Activated B cell treated with CpG ODN at 0.5 μM for 24 hours (primary cell): ENCODE results near the gene SAA4. TPM values are rescaled to one million over a fixed set of nuclear protein-coding genes. Genes with fewer than 3 reads are reported as not detected.
"Not testable (repeated sequence)": the region's sequence is repeated elsewhere in the genome, so short reads cannot be mapped to it uniquely, and the experiment has no call there.

ENCODE experiments used
- ATAC-seq: fragments of 200-7000 bp; cut with Tn5 transposase; one replicate; pipeline ENCODE4 v1.10.0; 2021; ENCODE audit warnings: low read depth, mild to moderate bottlenecking, moderate library complexity
- CTCF ChIA-PET: fragments of 350-600 bp; sonication (Branson Sonifier 250); formaldehyde crosslinking; loops from one replicate; lab custom pipeline; 2021; ENCODE audit warnings: antibody characterized with exemption; lab: Charles Lee
- POLR2A ChIA-PET: fragments of 350-600 bp; sonication (Branson Sonifier 250); formaldehyde crosslinking; loops from one replicate; lab custom pipeline; 2021; ENCODE audit warnings: antibody characterized with exemption; lab: Charles Lee
- DNase-seq: peaks from one replicate; pipeline ENCODE4 v3.0.0; 2022
- H3K27ac Mint-ChIP-seq: one replicate; pipeline ENCODE4 v1.8.0; 2020; ENCODE audit warnings: mixed read lengths
- H3K27me3 Mint-ChIP-seq: one replicate; pipeline ENCODE4 v1.8.0; 2021; ENCODE audit warnings: mixed read lengths
- H3K36me3 Mint-ChIP-seq: one replicate; pipeline ENCODE4 v1.8.0; 2021; ENCODE audit warnings: low read depth, mixed read lengths
- H3K4me1 Mint-ChIP-seq: one replicate; pipeline ENCODE4 v1.8.0; 2021; ENCODE audit warnings: mixed read lengths
- H3K4me3 Mint-ChIP-seq: one replicate; pipeline ENCODE4 v1.8.0; 2020; ENCODE audit warnings: mild to moderate bottlenecking, mixed read lengths
- H3K9me3 Mint-ChIP-seq: one replicate; pipeline ENCODE4 v1.8.0; 2020; ENCODE audit warnings: mixed read lengths
- intact Hi-C: fragments of 100-400 bp; cut with micrococcal nuclease; formaldehyde crosslinking; loops from one replicate; pipeline ENCODE4 v1.15.1; 2024
- total RNA-seq: library from RNA; stranded (reverse); gene quantifications from 2 replicates; pipeline ENCODE4 v1.2.3, GENCODE V29; 2022
- TF ChIP-seq, protein P1 (sequence below): fragments of 200-600 bp; IDR thresholded peaks from one replicate; pipeline ENCODE4 v1.8.0; 2022; ENCODE audit warnings: antibody characterized with exemption, mild to moderate bottlenecking

The SAA4 gene
- total RNA-seq, 1 donor from 2014 or later, result not detected

DNA sequence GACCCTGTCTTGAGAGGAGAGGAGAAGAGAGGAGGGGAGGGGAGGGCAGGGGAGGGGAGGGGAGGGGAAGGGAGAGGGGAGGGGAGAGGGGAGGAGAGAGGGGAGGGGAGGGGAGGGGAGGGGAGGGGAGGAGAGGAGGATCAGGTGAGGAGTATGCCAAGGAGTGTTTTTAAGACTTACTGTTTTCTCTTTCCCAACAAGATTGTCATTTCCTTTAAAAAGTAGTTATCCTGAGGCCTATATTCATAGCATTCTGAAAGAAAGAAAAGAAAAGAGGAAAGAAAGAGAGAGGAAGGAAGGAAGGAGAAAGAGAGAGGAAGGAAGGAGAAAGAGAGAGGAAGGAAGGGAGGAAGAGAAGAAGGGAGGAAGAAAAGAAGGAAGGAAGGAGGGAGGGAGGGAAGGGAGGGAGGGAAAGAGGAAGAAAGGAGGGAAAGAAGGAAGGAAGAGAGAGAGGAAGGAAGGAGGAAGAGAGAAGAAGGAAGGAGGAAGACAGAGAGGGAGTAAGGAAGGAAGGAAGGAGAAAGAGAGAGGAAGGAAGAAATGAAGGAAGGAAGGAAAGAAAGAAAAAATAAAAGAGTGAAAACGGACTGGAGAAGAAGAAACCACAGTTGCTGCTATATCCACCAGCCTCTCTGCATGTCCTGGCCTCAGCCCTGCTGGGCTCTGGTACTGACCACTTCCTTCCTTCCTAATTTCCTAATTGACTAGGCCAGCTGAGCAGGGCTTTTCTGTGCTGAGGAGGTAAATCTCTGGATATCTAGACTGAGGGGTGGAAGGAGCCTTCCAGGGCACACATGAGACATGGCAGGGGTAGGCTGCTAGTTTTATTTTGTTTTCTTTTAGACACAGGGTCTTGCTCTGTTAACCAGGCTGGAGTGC, 28.3 kb upstream of the SAA4 start:
- Mint-ChIP-seq H3K4me1 (peaks cover 16% of the 10 kb centered on the region), H3K27me3 (no peaks in the 10 kb centered on the region), H3K4me3 (no peak overlapping the region), H3K27ac (peak overlapping the region; percentile 42), H3K36me3 (no peaks in the 10 kb centered on the region), H3K9me3 (no peaks in the 10 kb centered on the region)
- intact Hi-C loops, result no loop called here
- TF ChIP-seq, protein P1, sequence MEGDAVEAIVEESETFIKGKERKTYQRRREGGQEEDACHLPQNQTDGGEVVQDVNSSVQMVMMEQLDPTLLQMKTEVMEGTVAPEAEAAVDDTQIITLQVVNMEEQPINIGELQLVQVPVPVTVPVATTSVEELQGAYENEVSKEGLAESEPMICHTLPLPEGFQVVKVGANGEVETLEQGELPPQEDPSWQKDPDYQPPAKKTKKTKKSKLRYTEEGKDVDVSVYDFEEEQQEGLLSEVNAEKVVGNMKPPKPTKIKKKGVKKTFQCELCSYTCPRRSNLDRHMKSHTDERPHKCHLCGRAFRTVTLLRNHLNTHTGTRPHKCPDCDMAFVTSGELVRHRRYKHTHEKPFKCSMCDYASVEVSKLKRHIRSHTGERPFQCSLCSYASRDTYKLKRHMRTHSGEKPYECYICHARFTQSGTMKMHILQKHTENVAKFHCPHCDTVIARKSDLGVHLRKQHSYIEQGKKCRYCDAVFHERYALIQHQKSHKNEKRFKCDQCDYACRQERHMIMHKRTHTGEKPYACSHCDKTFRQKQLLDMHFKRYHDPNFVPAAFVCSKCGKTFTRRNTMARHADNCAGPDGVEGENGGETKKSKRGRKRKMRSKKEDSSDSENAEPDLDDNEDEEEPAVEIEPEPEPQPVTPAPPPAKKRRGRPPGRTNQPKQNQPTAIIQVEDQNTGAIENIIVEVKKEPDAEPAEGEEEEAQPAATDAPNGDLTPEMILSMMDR, result no peak
- DNase-seq, result no peak
- ATAC-seq, result no peak
- ChIA-PET CTCF (interaction anchor here (0.8 kb wide), 1 partner anchor 56 kb away, joined by 3 read pairs; no protein-coding TSS in a partner anchor), POLR2A (interaction anchor here (1.0 to 1.6 kb wide), 2 partner anchors 18 to 130 kb away, joined by 4 to 5 read pairs; partner anchors contain the start of gene LDHA)

DNA sequence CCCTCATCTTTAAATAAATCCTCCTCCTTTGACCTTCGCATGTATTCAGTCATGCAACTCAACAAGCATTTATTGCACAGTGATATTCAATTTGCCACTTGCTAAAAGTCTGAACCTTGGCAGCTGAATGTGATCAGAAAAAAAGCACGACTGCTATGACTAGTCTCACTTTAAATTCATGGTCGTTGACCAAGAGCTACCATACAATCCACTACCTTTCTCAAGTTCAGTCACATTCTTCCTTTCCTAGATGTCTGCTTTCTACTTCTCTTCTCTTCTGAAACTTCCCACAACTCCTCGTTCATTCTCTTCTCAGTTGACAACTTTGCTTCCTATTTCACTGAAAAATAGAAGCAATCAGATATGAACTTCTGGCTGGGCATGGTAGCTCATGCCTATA, 27.4 kb upstream of the SAA4 start:
- H3K9me3 Mint-ChIP-seq, result no peaks in the 10 kb centered on the region
- H3K4me1 Mint-ChIP-seq, result peaks cover 16% of the 10 kb centered on the region
- CTCF ChIA-PET, result no interaction called here
- no peak overlapping the region for H3K4me3 Mint-ChIP-seq
- no peak for DNase-seq
- TF ChIP-seq, protein P1, result no peak
- intact Hi-C loops, result no loop called here
- H3K36me3 Mint-ChIP-seq, result no peaks in the 10 kb centered on the region
- POLR2A ChIA-PET, result no interaction called here
- H3K27me3 Mint-ChIP-seq, result no peaks in the 10 kb centered on the region
- ATAC-seq, result no peak
- no peak overlapping the region for H3K27ac Mint-ChIP-seq

DNA sequence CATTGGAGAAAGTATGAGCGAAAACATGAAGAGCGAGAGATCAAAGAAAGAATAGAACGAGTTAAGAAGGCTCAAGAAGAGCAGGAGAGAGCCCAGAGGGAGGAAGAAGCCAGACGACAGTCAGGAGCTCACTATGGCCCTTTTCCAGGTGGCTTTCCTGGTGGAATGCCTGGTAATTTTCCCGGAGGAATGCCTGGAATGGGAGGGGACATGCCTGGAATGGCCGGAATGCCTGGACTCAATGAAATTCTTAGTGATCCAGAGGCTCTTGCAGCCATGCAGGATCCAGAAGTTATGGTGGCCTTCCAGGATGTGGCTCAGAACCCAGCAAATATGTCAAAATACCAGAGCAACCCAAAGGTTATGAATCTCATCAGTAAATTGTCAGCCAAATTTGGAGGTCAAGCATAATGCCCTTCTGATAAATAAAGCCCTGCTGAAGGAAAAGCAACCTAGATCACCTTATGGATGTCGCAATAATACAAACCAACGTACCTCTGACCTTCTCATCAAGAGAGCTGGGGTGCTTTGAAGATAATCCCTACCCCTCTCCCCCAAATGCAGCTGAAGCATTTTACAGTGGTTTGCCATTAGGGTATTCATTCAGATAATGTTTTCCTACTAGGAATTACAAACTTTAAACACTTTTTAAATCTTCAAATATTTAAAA, 26.2 kb upstream of the SAA4 start:
- H3K27ac Mint-ChIP-seq, DNase-seq, intact Hi-C loops, H3K9me3 Mint-ChIP-seq, POLR2A ChIA-PET, H3K4me3 Mint-ChIP-seq, ATAC-seq, H3K36me3 Mint-ChIP-seq, H3K27me3 Mint-ChIP-seq, CTCF ChIA-PET: not testable (repeated sequence)
- peaks cover 10% of the 10 kb centered on the region for H3K4me1 Mint-ChIP-seq

DNA sequence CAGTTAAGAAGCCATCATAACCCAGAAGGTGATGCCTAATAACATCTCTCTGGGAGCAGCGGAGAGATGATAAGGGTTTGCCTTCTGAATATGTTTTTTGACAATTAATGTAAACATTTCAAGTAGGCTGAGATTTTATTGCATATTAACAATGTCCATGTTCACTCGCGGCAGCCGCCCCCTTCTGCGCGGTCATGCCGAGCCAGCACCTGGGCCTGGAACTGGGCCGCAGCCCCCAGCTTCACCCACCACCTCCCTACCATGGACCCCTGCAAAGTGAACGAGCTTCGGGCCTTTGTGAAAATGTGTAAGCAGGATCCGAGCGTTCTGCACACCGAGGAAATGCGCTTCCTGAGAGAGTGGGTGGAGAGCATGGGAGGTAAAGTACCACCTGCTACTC, 25.1 kb upstream of the SAA4 start:
- DNase-seq, result no peak
- peaks cover 9% of the 10 kb centered on the region for H3K4me1 Mint-ChIP-seq
- TF ChIP-seq, protein P1, result no peak
- ChIA-PET POLR2A (no interaction called here), CTCF (no interaction called here)
- H3K27me3 Mint-ChIP-seq, result no peaks in the 10 kb centered on the region
- intact Hi-C loops, result no loop called here
- no peak overlapping the region for H3K4me3 Mint-ChIP-seq
- no peak overlapping the region for H3K27ac Mint-ChIP-seq
- no peaks in the 10 kb centered on the region for H3K36me3 Mint-ChIP-seq
- ATAC-seq, result no peak
- H3K9me3 Mint-ChIP-seq, result no peaks in the 10 kb centered on the region

DNA sequence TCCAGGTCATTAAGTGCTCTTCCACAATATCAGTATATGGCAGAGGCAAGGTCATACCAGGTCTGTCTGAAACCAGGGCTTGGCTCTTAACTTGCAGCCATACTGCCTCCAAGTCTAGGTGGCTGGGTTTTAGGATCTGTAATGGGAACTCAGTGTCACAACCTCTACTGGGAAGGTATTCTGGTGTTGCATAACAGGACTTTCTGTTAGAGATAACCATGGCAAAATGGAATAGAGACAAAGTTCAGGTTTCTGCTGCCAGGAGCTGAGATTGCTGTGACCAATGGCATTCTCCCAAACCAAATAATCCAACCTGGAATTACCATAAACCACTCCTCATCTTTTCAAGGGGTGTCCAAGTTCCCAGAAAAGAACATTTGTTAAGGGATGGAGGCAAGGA, 22.7 kb upstream of the SAA4 start:
- H3K36me3 Mint-ChIP-seq, result no peaks in the 10 kb centered on the region
- ChIA-PET POLR2A (no interaction called here), CTCF (no interaction called here)
- no peaks in the 10 kb centered on the region for H3K27me3 Mint-ChIP-seq
- TF ChIP-seq, protein P1, result no peak
- intact Hi-C loops, result no loop called here
- H3K27ac Mint-ChIP-seq, result no peak overlapping the region
- H3K4me3 Mint-ChIP-seq, result no peak overlapping the region
- ATAC-seq (no peak), DNase-seq (no peak)
- H3K4me1 Mint-ChIP-seq, result peaks cover 3% of the 10 kb centered on the region
- no peaks in the 10 kb centered on the region for H3K9me3 Mint-ChIP-seq
